Hepatocyte (in vitro differentiated cells): Measurements from ENCODE around the gene GABBR2. TPM values are rescaled to one million over a fixed set of nuclear protein-coding genes. Genes with fewer than 3 reads are reported as not detected.

ENCODE experiments used
- DNase-seq: peaks from one replicate; pipeline ENCODE4 v3.0.0-alpha.2; 2016; ENCODE audit warnings: low spot score
- H2AFZ ChIP-seq: fragments of 200-600 bp; sonication (generic); 2 replicates; pipeline ENCODE4 v1.6.0; 2016; ENCODE audit warnings: antibody characterized with exemption, mild to moderate bottlenecking
- H3K27ac ChIP-seq: fragments of 200-600 bp; sonication (generic); 2 replicates; pipeline ENCODE4 v1.5.1; 2016; ENCODE audit warnings: mild to moderate bottlenecking
- H3K27me3 ChIP-seq: fragments of 200-600 bp; sonication (generic); 2 replicates; pipeline ENCODE4 v1.6.1; 2016
- H3K36me3 ChIP-seq: fragments of 200-600 bp; sonication (generic); replicated peaks from 2 replicates; pipeline ENCODE4 v1.5.1; 2016; ENCODE audit warnings: low read depth; ENCODE audit not compliant: insufficient read depth
- H3K4me1 ChIP-seq: fragments of 200-600 bp; sonication (generic); 2 replicates; pipeline ENCODE4 v1.5.1; 2016; ENCODE audit warnings: mild to moderate bottlenecking, moderate library complexity; ENCODE audit not compliant: insufficient read depth
- H3K4me2 ChIP-seq: fragments of 200-600 bp; sonication (generic); 2 replicates; pipeline ENCODE4 v1.6.0; 2016
- H3K4me3 ChIP-seq: fragments of 200-600 bp; sonication (generic); 2 replicates; pipeline ENCODE4 v1.5.1; 2016; ENCODE audit warnings: mild to moderate bottlenecking
- H3K79me2 ChIP-seq: fragments of 200-600 bp; sonication (generic); 2 replicates; pipeline ENCODE4 v1.6.0; 2017; ENCODE audit warnings: mild to moderate bottlenecking
- H3K9me2 ChIP-seq: fragments of 200-600 bp; sonication (generic); replicated peaks from 2 replicates; pipeline ENCODE4 v1.6.0; 2017; ENCODE audit warnings: mild to moderate bottlenecking; ENCODE audit not compliant: insufficient read depth
- H3K9me3 ChIP-seq: fragments of 200-600 bp; sonication (generic); 2 replicates; pipeline ENCODE4 v1.5.1; 2016; ENCODE audit warnings: low read depth, mild to moderate bottlenecking
- H4K20me1 ChIP-seq: fragments of 200-600 bp; sonication (generic); 2 replicates; pipeline ENCODE4 v1.6.0; 2016; ENCODE audit warnings: mild to moderate bottlenecking; ENCODE audit not compliant: insufficient read depth, poor library complexity, severe bottlenecking
- EZH2 ChIP-seq: fragments of 200-600 bp; sonication (generic); IDR thresholded peaks from 2 replicates; pipeline ENCODE4 v1.6.1; 2016; ENCODE audit warnings: antibody characterized with exemption, mild to moderate bottlenecking, borderline replicate concordance
- EZH2phosphoT487 ChIP-seq: fragments of 200-600 bp; sonication (generic); IDR thresholded peaks from one replicate; pipeline ENCODE4 v1.6.1; 2018; ENCODE audit warnings: antibody characterized with exemption, mild to moderate bottlenecking, low read depth, moderate library complexity; ENCODE audit not compliant: unreplicated experiment, severe bottlenecking
- WGBS: methylation state at CpG from one replicate; pipeline ENCODE4 v1.1.6; 2016; ENCODE audit warnings: low lambda C conversion rate; ENCODE audit errors: missing lambda C conversion rate; 5-methylcytosine and 5-hydroxymethylcytosine counted together
- polyA plus RNA-seq: library from polyadenylated mRNA; unstranded; fragments of >200 nt; fragmentation: Nextera tagmentation; extraction: Ambion mirVana; gene quantifications from 2 replicates; pipeline ENCODE4 v1.2.1, GENCODE V29; 2016
- total RNA-seq: library from RNA; depleted of rRNA; stranded (reverse); fragments of >200 nt; gene quantifications from 2 replicates; pipeline ENCODE4 v1.2.3, GENCODE V29; 2014
- TF ChIP-seq, protein P1 (sequence below): fragments of 200-600 bp; sonication (generic); IDR thresholded peaks from 2 replicates; pipeline ENCODE4 v1.5.1; 2016; ENCODE audit warnings: antibody characterized with exemption, mild to moderate bottlenecking; ENCODE audit not compliant: poor library complexity

Gene GABBR2
- total and polyA plus RNA-seq, 2 experiments from 2014 or later = 0.20 to 0.28 TPM

GRCh38 chr9:98472216-98472615, 236.5 kb downstream of the GABBR2 start:
- no peak overlapping the region for H2AFZ ChIP-seq
- no peaks in the 10 kb centered on the region for H4K20me1 ChIP-seq
- no peak overlapping the region for H3K4me3 ChIP-seq
- 31% methylated on average over 2 of the region's 2 CpGs for WGBS
- H3K79me2 ChIP-seq = no peaks in the 10 kb centered on the region
- H3K27me3 ChIP-seq = no peaks in the 10 kb centered on the region
- TF ChIP-seq, protein P1, sequence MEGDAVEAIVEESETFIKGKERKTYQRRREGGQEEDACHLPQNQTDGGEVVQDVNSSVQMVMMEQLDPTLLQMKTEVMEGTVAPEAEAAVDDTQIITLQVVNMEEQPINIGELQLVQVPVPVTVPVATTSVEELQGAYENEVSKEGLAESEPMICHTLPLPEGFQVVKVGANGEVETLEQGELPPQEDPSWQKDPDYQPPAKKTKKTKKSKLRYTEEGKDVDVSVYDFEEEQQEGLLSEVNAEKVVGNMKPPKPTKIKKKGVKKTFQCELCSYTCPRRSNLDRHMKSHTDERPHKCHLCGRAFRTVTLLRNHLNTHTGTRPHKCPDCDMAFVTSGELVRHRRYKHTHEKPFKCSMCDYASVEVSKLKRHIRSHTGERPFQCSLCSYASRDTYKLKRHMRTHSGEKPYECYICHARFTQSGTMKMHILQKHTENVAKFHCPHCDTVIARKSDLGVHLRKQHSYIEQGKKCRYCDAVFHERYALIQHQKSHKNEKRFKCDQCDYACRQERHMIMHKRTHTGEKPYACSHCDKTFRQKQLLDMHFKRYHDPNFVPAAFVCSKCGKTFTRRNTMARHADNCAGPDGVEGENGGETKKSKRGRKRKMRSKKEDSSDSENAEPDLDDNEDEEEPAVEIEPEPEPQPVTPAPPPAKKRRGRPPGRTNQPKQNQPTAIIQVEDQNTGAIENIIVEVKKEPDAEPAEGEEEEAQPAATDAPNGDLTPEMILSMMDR = no peak
- TF ChIP-seq EZH2 (no peak), EZH2phosphoT487 (no peak)
- peak; percentile 64 for DNase-seq
- H3K27ac ChIP-seq = peak overlapping the region; percentile 25
- H3K9me3 ChIP-seq = no peaks in the 10 kb centered on the region
- no peaks in the 10 kb centered on the region for H3K9me2 ChIP-seq
- H3K4me1 ChIP-seq = no peaks in the 10 kb centered on the region
- no peak overlapping the region for H3K4me2 ChIP-seq
- H3K36me3 ChIP-seq = no peaks in the 10 kb centered on the region

DNA sequence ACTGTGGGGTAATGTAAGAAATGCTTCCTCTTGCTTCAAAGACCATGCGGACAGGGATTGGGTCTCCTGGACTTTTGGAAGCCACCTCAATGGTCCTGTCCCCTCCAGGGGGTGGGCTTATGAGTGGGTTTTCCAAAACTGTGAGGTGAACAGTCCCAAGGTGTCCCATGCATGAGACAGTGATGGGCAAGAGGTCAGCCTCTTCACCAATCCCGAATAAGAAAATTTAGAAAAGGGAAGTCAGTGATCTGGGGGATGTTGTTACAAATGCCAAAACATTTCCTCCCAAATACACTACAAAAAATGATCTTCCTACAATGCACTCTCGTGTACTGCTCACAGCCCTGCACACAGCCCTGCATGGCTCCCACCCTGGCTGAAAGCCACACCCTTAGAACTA, 237.6 kb downstream of the GABBR2 start:
- H3K9me2 ChIP-seq = no peaks in the 10 kb centered on the region
- no peak overlapping the region for H2AFZ ChIP-seq
- DNase-seq = no peak
- TF ChIP-seq, protein P1 = no peak
- TF ChIP-seq EZH2 (no peak), EZH2phosphoT487 (no peak)
- no peak overlapping the region for H3K27ac ChIP-seq
- no peaks in the 10 kb centered on the region for H3K9me3 ChIP-seq
- WGBS = 88% methylated on average over 3 of the region's 3 CpGs
- H3K4me2 ChIP-seq = no peak overlapping the region
- no peaks in the 10 kb centered on the region for H3K4me1 ChIP-seq
- H3K27me3 ChIP-seq = no peaks in the 10 kb centered on the region
- no peaks in the 10 kb centered on the region for H3K36me3 ChIP-seq
- no peaks in the 10 kb centered on the region for H3K79me2 ChIP-seq
- no peak overlapping the region for H3K4me3 ChIP-seq
- H4K20me1 ChIP-seq = no peaks in the 10 kb centered on the region

- Histone ChIP-seq H3K9me3 (no peaks in the 10 kb centered on the region), H2AFZ (no peak overlapping the region), H3K4me1 (no peaks in the 10 kb centered on the region), H3K4me3 (no peak overlapping the region), H3K4me2 (no peak overlapping the region), H3K79me2 (no peaks in the 10 kb centered on the region), H4K20me1 (no peaks in the 10 kb centered on the region), H3K9me2 (no peaks in the 10 kb centered on the region), H3K36me3 (no peaks in the 10 kb centered on the region), H3K27ac (no peak overlapping the region), H3K27me3 (no peaks in the 10 kb centered on the region)
- 87% methylated on average over 5 of the region's 5 CpGs for WGBS
- DNase-seq = no peak
- TF ChIP-seq EZH2 (no peak), EZH2phosphoT487 (no peak)
- TF ChIP-seq, protein P1 = no peak
These were observed 240.0 kb downstream of the GABBR2 start for GRCh38 chr9:98468567-98469239.
